Common myeloid progenitor, CD34-positive (primary cell): ENCODE data around the gene SKIC8.

Source experiments
- CTCF ChIA-PET: fragments of 350-600 bp; sonication (Branson Sonifier 250); formaldehyde crosslinking; loops from one replicate; lab custom pipeline; 2021; ENCODE audit warnings: antibody characterized with exemption; lab: Charles Lee
- POLR2A ChIA-PET: fragments of 350-600 bp; sonication (Branson Sonifier 250); formaldehyde crosslinking; loops from one replicate; lab custom pipeline; 2021; ENCODE audit warnings: antibody characterized with exemption; lab: Charles Lee
- DNase-seq, 3 donors: peaks; one replicate each; pipeline versions ENCODE4 v3.0.0 to v3.0.0-alpha.2; 2013
- H3K27ac ChIP-seq, 2 experiments: 1 replicate in 1 of 2; 2 replicates in 1 of 2; pipeline ENCODE4 v1.7.0; 2013; ENCODE audit warnings: inconsistent platforms in 2 of 2, low read length in 2 of 2, mild to moderate bottlenecking in 2 of 2, low read depth in 1 of 2, moderate library complexity in 1 of 2; ENCODE audit not compliant: severe bottlenecking in 2 of 2, insufficient read depth in 1 of 2, poor library complexity in 1 of 2
- H3K27me3 ChIP-seq, 5 experiments: replicated peaks in 2 of 5; 1 replicate in 3 of 5; 2 replicates in 2 of 5; pipeline versions ENCODE4 v1.6.1 to v1.7.0; 2013; ENCODE audit warnings: low read length in 4 of 5, mild to moderate bottlenecking in 2 of 5, moderate library complexity in 2 of 5, inconsistent platforms in 1 of 5; ENCODE audit not compliant: insufficient read depth in 5 of 5, control insufficient read depth in 4 of 5
- H3K36me3 ChIP-seq, 4 experiments: 1 replicate in 2 of 4; 2 replicates in 2 of 4; pipeline versions ENCODE4 v1.6.1 to v1.7.0; 2013; ENCODE audit warnings: low read length in 3 of 4, control low read depth in 1 of 4, mild to moderate bottlenecking in 1 of 4; ENCODE audit not compliant: control insufficient read depth in 4 of 4, insufficient read depth in 4 of 4
- H3K4me1 ChIP-seq, 4 experiments: 1 replicate in 3 of 4; 2 replicates in 1 of 4; pipeline versions ENCODE4 v1.6.1 to v1.7.1; 2013; ENCODE audit warnings: low read length in 3 of 4, mild to moderate bottlenecking in 3 of 4, control low read depth in 1 of 4, inconsistent platforms in 1 of 4, moderate library complexity in 1 of 4; ENCODE audit not compliant: control insufficient read depth in 4 of 4, insufficient read depth in 4 of 4; ENCODE audit errors: control extremely low read depth in 1 of 4
- H3K4me3 ChIP-seq, 7 experiments: 1 replicate in 4 of 7; 2 replicates in 3 of 7; pipeline versions ENCODE4 v1.5.1 to v1.7.0; 2013; ENCODE audit warnings: mild to moderate bottlenecking in 7 of 7, low read length in 6 of 7, moderate library complexity in 6 of 7, inconsistent platforms in 2 of 7, low read depth in 2 of 7, control low read depth in 1 of 7; ENCODE audit not compliant: insufficient read depth in 4 of 7, control insufficient read depth in 1 of 7; ENCODE audit errors: extremely low read depth in 1 of 7
- H3K9me3 ChIP-seq, 5 experiments: 1 replicate in 4 of 5; 2 replicates in 1 of 5; pipeline versions ENCODE4 v1.6.1 to v1.7.1; 2013; ENCODE audit warnings: low read length in 4 of 5, mild to moderate bottlenecking in 2 of 5, inconsistent platforms in 1 of 5, low read depth in 1 of 5, moderate library complexity in 1 of 5; ENCODE audit not compliant: control insufficient read depth in 4 of 5, insufficient read depth in 2 of 5; ENCODE audit errors: control extremely low read depth in 1 of 5
- WGBS: methylation state at CpG from one replicate; pipeline ENCODE4 v1.1.5; 2013; ENCODE audit not compliant: insufficient coverage; 5-methylcytosine and 5-hydroxymethylcytosine counted together

The SKIC8 gene

GRCh38 chr15:78329625-78330024 is 30.2 kb upstream of the SKIC8 start:
- no peak overlapping the region for H3K4me3 ChIP-seq
- 25% methylated on average over 4 of the region's 4 CpGs for WGBS
- H3K27ac ChIP-seq, result no peak overlapping the region
- H3K27me3 ChIP-seq, result no peaks in the 10 kb centered on the region
- POLR2A ChIA-PET, result no interaction called here
- no peak for DNase-seq
- no peaks in the 10 kb centered on the region for H3K36me3 ChIP-seq
- peaks cover 0 to 4% (median 0%) of the 10 kb centered on the region in 4 experiments for H3K4me1 ChIP-seq
- CTCF ChIA-PET, result interaction anchor here (1.1 to 1.5 kb wide), 4 partner anchors 11 to 94 kb away, joined by 3 to 5 read pairs (median 3); partner anchors contain the start of gene CRABP1
- no peaks in the 10 kb centered on the region for H3K9me3 ChIP-seq

GRCh38 chr15:78327466-78327865 is 28.1 kb upstream of the SKIC8 start:
- H3K27ac ChIP-seq, result no peak overlapping the region
- H3K4me3 ChIP-seq, result no peak overlapping the region
- no peak for DNase-seq
- H3K27me3 ChIP-seq, result no peaks in the 10 kb centered on the region
- H3K4me1 ChIP-seq, result peaks cover 0 to 11% (median 3%) of the 10 kb centered on the region in 4 experiments
- H3K36me3 ChIP-seq, result no peaks in the 10 kb centered on the region
- CTCF ChIA-PET, result no interaction called here
- POLR2A ChIA-PET, result no interaction called here
- no peaks in the 10 kb centered on the region for H3K9me3 ChIP-seq
- 79% methylated on average over 1 of the region's 1 CpG for WGBS

- POLR2A ChIA-PET, result no interaction called here
Observed at GRCh38 chr15:78325092-78325843, 25.9 kb upstream of the SKIC8 start.

GRCh38 chr15:78324144-78324543 is 24.7 kb upstream of the SKIC8 start:
- ChIA-PET POLR2A (no interaction called here), CTCF (interaction anchor here (2.0 to 2.2 kb wide), 2 partner anchors 12 to 16 kb away, joined by 5 to 6 read pairs; no protein-coding TSS in a partner anchor)
- Histone ChIP-seq H3K27me3 (no peaks in the 10 kb centered on the region), H3K9me3 (no peaks in the 10 kb centered on the region), H3K36me3 (no peaks in the 10 kb centered on the region), H3K4me3 (no peak overlapping the region), H3K4me1 (peaks cover 0 to 7% (median 3%) of the 10 kb centered on the region in 4 experiments), H3K27ac (no peak overlapping the region)
- DNase-seq, result no peak
- WGBS, result 98% methylated on average over 5 of the region's 5 CpGs

More at GRCh38 chr15:78325092-78325843, 25.9 kb upstream of the SKIC8 start:
- CTCF ChIA-PET, result interaction anchor here (0.6 to 1.4 kb wide), 2 partner anchors 13 to 128 kb away, joined by 3 read pairs; no protein-coding TSS in a partner anchor
- no peaks in the 10 kb centered on the region for H3K9me3 ChIP-seq
- WGBS, result 95% methylated on average over 6 of the region's 7 CpGs
- H3K36me3 ChIP-seq, result no peaks in the 10 kb centered on the region
- no peaks in the 10 kb centered on the region for H3K27me3 ChIP-seq
- no peak overlapping the region for H3K4me3 ChIP-seq
- no peak overlapping the region for H3K27ac ChIP-seq
- no peak for DNase-seq
- peaks cover 0 to 11% (median 3%) of the 10 kb centered on the region in 4 experiments for H3K4me1 ChIP-seq

GRCh38 chr15:78323693-78324092 is 24.3 kb upstream of the SKIC8 start:
- POLR2A ChIA-PET, result no interaction called here
- WGBS, result 63% methylated on average over 7 of the region's 7 CpGs
- CTCF ChIA-PET, result interaction anchor here (0.6 to 2.2 kb wide), 3 partner anchors 12 to 93 kb away, joined by 3 to 6 read pairs (median 5); no protein-coding TSS in a partner anchor
- Histone ChIP-seq H3K4me1 (peaks cover 0 to 7% (median 3%) of the 10 kb centered on the region in 4 experiments), H3K4me3 (no peak overlapping the region), H3K36me3 (no peaks in the 10 kb centered on the region), H3K27me3 (no peaks in the 10 kb centered on the region), H3K9me3 (no peaks in the 10 kb centered on the region), H3K27ac (no peak overlapping the region)
- no peak for DNase-seq

GRCh38 chr15:78322724-78323521 is 23.5 kb upstream of the SKIC8 start:
- H3K9me3 ChIP-seq, result no peaks in the 10 kb centered on the region
- no peaks in the 10 kb centered on the region for H3K36me3 ChIP-seq
- H3K27me3 ChIP-seq, result no peaks in the 10 kb centered on the region
- peaks cover 0 to 7% (median 3%) of the 10 kb centered on the region in 4 experiments for H3K4me1 ChIP-seq
- no peak overlapping the region for H3K4me3 ChIP-seq
- 65% methylated on average over 13 of the region's 19 CpGs for WGBS
- ChIA-PET POLR2A (no interaction called here), CTCF (interaction anchor here (0.6 to 2.2 kb wide), 4 partner anchors 11 to 94 kb away, joined by 3 to 6 read pairs (median 4); partner anchors contain the start of gene SKIC8)
- peak in 2 of 3 donors; percentile 37 to 47 for DNase-seq
- H3K27ac ChIP-seq, result no peak overlapping the region
